Measurements from ENCODE around the gene MEF2A. TPM values are rescaled to one million over a fixed set of nuclear protein-coding genes. Genes with fewer than 3 reads are reported as not detected.

The MEF2A gene
- total and polyA plus RNA-seq, 10 of the 15 experiments (the other 5 are each of a cell fraction or from before 2014, with no cell fraction given): 7.2 to 46.7 (median 35.9) TPM

DNA sequence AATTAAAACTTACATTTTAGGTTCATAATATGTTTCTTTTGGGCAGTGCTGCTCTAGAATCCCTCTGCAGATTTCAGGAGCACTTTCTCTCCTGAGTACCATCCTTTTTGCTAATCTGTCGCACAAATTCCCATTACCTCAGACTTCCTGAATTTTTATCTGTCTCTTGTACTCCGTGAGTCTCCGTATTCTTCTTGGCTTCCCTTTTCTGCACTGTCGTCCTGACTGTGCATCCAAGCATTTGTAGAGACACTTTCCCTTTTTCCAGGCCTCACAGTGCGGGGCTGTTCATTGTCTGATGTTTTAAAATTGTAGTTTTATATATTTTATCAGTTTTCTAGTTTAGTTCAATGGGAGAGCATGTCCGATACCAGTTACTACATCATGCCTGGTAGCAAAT, 27.3 kb downstream of the MEF2A start:
- peaks cover 0 to 6% of the 10 kb centered on the region in 2 experiments; a peak in 2 of 4 replicates for H3K36me3 ChIP-seq (ENCODE audit: control insufficient read depth in 2 of 2, insufficient read depth in 2 of 2, low read length in 1 of 2)
- no peak overlapping the region for H3K4me2 ChIP-seq (ENCODE audit: control insufficient read depth, insufficient read depth)
- no peaks in the 10 kb centered on the region for H3K27me3 ChIP-seq (replicated peaks in 1 of 2; ENCODE audit: control insufficient read depth in 2 of 2, insufficient read depth in 2 of 2, low read length in 1 of 2)
- BruUV-seq (replicated peaks): no TSS peak
- H3K9me3 ChIP-seq (replicated peaks; ENCODE audit: control insufficient read depth, insufficient read depth, low read length): peaks cover 39% of the 10 kb centered on the region
- H3K79me2 ChIP-seq (ENCODE audit: control insufficient read depth, insufficient read depth, low read length): peaks cover 82% of the 10 kb centered on the region
- ATAC-seq (no peak), FAIRE-seq (no peak), DNase-seq (ENCODE audit: low read depth, low spot score) (no peak)
- POLR2A ChIA-PET: no interaction called here
- no peak overlapping the region for H3K9ac ChIP-seq (ENCODE audit: control insufficient read depth, insufficient read depth, low read length)
- intact Hi-C loops (cut with micrococcal nuclease; ENCODE audit: unreplicated experiment): no loop called here
- SMC1A ChIA-PET (ENCODE audit: uncharacterized antibody, unreplicated experiment): no interaction called here
- H2AFZ ChIP-seq (ENCODE audit: control insufficient read depth, low read depth, low read length): no peak overlapping the region
- in situ Hi-C loops (cut with MboI): no loop called here
- H3K4me3 ChIP-seq: no peak overlapping the region
- H4K20me1 ChIP-seq (ENCODE audit: control insufficient read depth, insufficient read depth): no peaks in the 10 kb centered on the region
- CTCF ChIA-PET: no interaction called here
- TF ChIP-seq NRF1 (conservative IDR thresholded peaks at IDR 0.05; ENCODE audit: low read depth, low read length) (no peak), RAD51 (IDR thresholded peaks at IDR 0.05) (no peak), ASH2L (IDR thresholded peaks at IDR 0.05; ENCODE audit: borderline replicate concordance, low read depth) (no peak), MEF2A (IDR thresholded peaks at IDR 0.05; ENCODE audit: insufficient read depth, low read depth, low read length) (no peak), TBL1XR1 (IDR thresholded peaks at IDR 0.05; ENCODE audit: low read depth, low read length) (no peak), CHD1 (IDR thresholded peaks at IDR 0.05; ENCODE audit: low read depth, low read length) (no peak)
- 90% methylated on average over 6 of the region's 6 CpGs for WGBS (ENCODE audit: insufficient coverage, insufficient replicate concordance, low lambda C conversion rate, missing lambda C conversion rate)
- H3K4me1 ChIP-seq (ENCODE audit: control insufficient read depth, insufficient read depth, low read length): peaks cover 6% of the 10 kb centered on the region
- H3K27ac ChIP-seq (ENCODE audit: control insufficient read depth, insufficient read depth): no peak overlapping the region
- RAD21 ChIA-PET (ENCODE audit: unreplicated experiment): no interaction called here

DNA sequence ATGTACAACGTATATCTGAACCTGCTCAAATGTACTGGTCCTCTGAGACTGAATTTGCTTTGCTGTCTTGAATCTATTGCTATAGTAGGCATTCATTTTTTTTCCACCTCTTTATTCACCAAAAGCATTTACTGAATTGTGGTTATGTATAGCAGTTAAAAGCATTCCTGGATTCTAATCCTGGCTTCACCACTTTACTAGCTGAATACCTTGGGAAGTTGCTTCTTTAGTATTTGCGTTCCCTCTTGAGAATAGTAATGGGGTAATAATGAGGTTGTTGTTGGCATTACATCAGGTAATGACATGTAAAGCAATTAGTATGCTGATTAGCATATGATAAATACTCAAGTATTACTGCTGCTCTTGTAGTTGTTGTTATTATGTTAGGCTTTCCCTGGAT, 29.1 kb downstream of the MEF2A start:
- no peak for DNase-seq (ENCODE audit: low read depth, low spot score)
- no peak overlapping the region for H3K27ac ChIP-seq (ENCODE audit: control insufficient read depth, insufficient read depth)
- H4K20me1 ChIP-seq (ENCODE audit: control insufficient read depth, insufficient read depth): no peaks in the 10 kb centered on the region
- no peak overlapping the region for H3K9ac ChIP-seq (ENCODE audit: control insufficient read depth, insufficient read depth, low read length)
- ChIA-PET SMC1A (ENCODE audit: uncharacterized antibody, unreplicated experiment) (interaction anchor here (0.7 kb wide), 1 partner anchor 98 kb away, joined by 3 read pairs; no protein-coding TSS in a partner anchor), RAD21 (ENCODE audit: unreplicated experiment) (no interaction called here), CTCF (interaction anchor here (0.6 kb wide), 1 partner anchor 35 kb away, joined by 3 read pairs; no protein-coding TSS in a partner anchor), POLR2A (no interaction called here)
- no peak for ATAC-seq
- H3K9me3 ChIP-seq (replicated peaks; ENCODE audit: control insufficient read depth, insufficient read depth, low read length): peaks cover 40% of the 10 kb centered on the region
- no peaks in the 10 kb centered on the region for H3K27me3 ChIP-seq (replicated peaks in 1 of 2; ENCODE audit: control insufficient read depth in 2 of 2, insufficient read depth in 2 of 2, low read length in 1 of 2)
- no peak for FAIRE-seq
- no peak overlapping the region for H3K4me3 ChIP-seq
- peaks cover 77% of the 10 kb centered on the region for H3K79me2 ChIP-seq (ENCODE audit: control insufficient read depth, insufficient read depth, low read length)
- peaks cover 0 to 8% of the 10 kb centered on the region in 2 experiments; a peak in 3 of 4 replicates for H3K36me3 ChIP-seq (ENCODE audit: control insufficient read depth in 2 of 2, insufficient read depth in 2 of 2, low read length in 1 of 2)
- in situ Hi-C loops (cut with MboI): no loop called here
- intact Hi-C loops (cut with micrococcal nuclease; ENCODE audit: unreplicated experiment): no loop called here
- no peak overlapping the region for H3K4me2 ChIP-seq (ENCODE audit: control insufficient read depth, insufficient read depth)
- H3K4me1 ChIP-seq (ENCODE audit: control insufficient read depth, insufficient read depth, low read length): peaks cover 6% of the 10 kb centered on the region
- WGBS (ENCODE audit: insufficient coverage, insufficient replicate concordance, low lambda C conversion rate, missing lambda C conversion rate): 100% methylated on average over 2 of the region's 2 CpGs
- BruUV-seq (replicated peaks): no TSS peak
- H2AFZ ChIP-seq (ENCODE audit: control insufficient read depth, low read depth, low read length): no peak overlapping the region
- TF ChIP-seq TCF7 (IDR thresholded peaks at IDR 0.05; ENCODE audit: borderline replicate concordance) (no peak), SMAD5 (IDR thresholded peaks at IDR 0.05; ENCODE audit: low read depth) (no peak), POLR2AphosphoS2 (IDR thresholded peaks at IDR 0.05; ENCODE audit: low read depth, low read length) (no peak), ZNF207 (IDR thresholded peaks at IDR 0.05; ENCODE audit: borderline replicate concordance) (no peak), FOS (IDR thresholded peaks at IDR 0.05; ENCODE audit: borderline replicate concordance, extremely low read depth, insufficient read length) (no peak), ZNF274 (IDR thresholded peaks at IDR 0.05; ENCODE audit: insufficient read depth, insufficient read length) (no peak), RFX5 (IDR thresholded peaks at IDR 0.05; ENCODE audit: low read depth, low read length) (no peak)
- TF ChIP-seq, protein P1, sequence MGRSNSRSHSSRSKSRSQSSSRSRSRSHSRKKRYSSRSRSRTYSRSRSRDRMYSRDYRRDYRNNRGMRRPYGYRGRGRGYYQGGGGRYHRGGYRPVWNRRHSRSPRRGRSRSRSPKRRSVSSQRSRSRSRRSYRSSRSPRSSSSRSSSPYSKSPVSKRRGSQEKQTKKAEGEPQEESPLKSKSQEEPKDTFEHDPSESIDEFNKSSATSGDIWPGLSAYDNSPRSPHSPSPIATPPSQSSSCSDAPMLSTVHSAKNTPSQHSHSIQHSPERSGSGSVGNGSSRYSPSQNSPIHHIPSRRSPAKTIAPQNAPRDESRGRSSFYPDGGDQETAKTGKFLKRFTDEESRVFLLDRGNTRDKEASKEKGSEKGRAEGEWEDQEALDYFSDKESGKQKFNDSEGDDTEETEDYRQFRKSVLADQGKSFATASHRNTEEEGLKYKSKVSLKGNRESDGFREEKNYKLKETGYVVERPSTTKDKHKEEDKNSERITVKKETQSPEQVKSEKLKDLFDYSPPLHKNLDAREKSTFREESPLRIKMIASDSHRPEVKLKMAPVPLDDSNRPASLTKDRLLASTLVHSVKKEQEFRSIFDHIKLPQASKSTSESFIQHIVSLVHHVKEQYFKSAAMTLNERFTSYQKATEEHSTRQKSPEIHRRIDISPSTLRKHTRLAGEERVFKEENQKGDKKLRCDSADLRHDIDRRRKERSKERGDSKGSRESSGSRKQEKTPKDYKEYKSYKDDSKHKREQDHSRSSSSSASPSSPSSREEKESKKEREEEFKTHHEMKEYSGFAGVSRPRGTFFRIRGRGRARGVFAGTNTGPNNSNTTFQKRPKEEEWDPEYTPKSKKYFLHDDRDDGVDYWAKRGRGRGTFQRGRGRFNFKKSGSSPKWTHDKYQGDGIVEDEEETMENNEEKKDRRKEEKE (IDR thresholded peaks at IDR 0.05): no peak
